ENCODE data around the gene SNF8.

SNF8 gene

GRCh38 chr17:48908047-48908843, 36.4 kb downstream of the SNF8 start, which contains the start of gene UBE2Z (continued):
- no peak for TF ChIP-seq ZNF621 (tag by site-specific recombination; IDR thresholded peaks at IDR 0.05)
- TF ChIP-seq HOXD13 (CRISPR knock-in tag; IDR thresholded peaks at IDR 0.05; ENCODE audit: borderline replicate concordance) = no peak
- TF ChIP-seq PRDM2 (tag by site-specific recombination; IDR thresholded peaks at IDR 0.05; ENCODE audit: borderline replicate concordance) = no peak
- 0 out of 2 replicates have a peak, but pooled peaks have one; percentile 70 for TF ChIP-seq ZNF558 (tag by site-specific recombination; IDR thresholded peaks at IDR 0.05)
- TF ChIP-seq ZNF366 (tag by site-specific recombination; conservative IDR thresholded peaks at IDR 0.05) = peak; percentile 83
- TF ChIP-seq ZNF148 (tag by site-specific recombination; IDR thresholded peaks at IDR 0.05; ENCODE audit: borderline replicate concordance) = no peak
- TF ChIP-seq ZNF155 (tag by site-specific recombination; IDR thresholded peaks at IDR 0.05) = no peak
- peak; percentile 79; the same call in 1 of the 2 replicates for TF ChIP-seq ZNF76 (tag by site-specific recombination; IDR thresholded peaks at IDR 0.05; ENCODE audit: borderline replicate concordance, low read depth)
- TF ChIP-seq ZFHX2 (tag by site-specific recombination; conservative IDR thresholded peaks at IDR 0.05) = peak; percentile 84
- no peak for TF ChIP-seq KLF10 (tag by site-specific recombination; IDR thresholded peaks at IDR 0.05)
- no peak for TF ChIP-seq OVOL3 (tag by site-specific recombination; IDR thresholded peaks at IDR 0.05)
- peak; percentile 89 for TF ChIP-seq ZNF692 (tag by site-specific recombination; IDR thresholded peaks at IDR 0.05)
- peak; percentile 99 for TF ChIP-seq ZNF341 (tag by site-specific recombination; IDR thresholded peaks at IDR 0.05; ENCODE audit: low read depth)
- TF ChIP-seq ZNF501 (tag by site-specific recombination; IDR thresholded peaks at IDR 0.05) = peak; percentile 87; the same call in 1 of the 2 replicates
- no peak for TF ChIP-seq ZNF701 (tag by site-specific recombination; IDR thresholded peaks at IDR 0.05)
- no peak for TF ChIP-seq ZNF112 (tag by site-specific recombination; IDR thresholded peaks at IDR 0.05)
- no peak for TF ChIP-seq GLI2 (tag by site-specific recombination; IDR thresholded peaks at IDR 0.05; ENCODE audit: borderline replicate concordance, low read depth)
- no peak for TF ChIP-seq ZNF830 (tag by site-specific recombination; IDR thresholded peaks at IDR 0.05; ENCODE audit: low read depth)
- TF ChIP-seq ZNF23 (tag by site-specific recombination; IDR thresholded peaks at IDR 0.05; ENCODE audit: borderline replicate concordance) = no peak
- TF ChIP-seq MEIS1 (CRISPR knock-in tag; IDR thresholded peaks at IDR 0.05; ENCODE audit: borderline replicate concordance) = no peak
- TF ChIP-seq ZNF677 (tag by site-specific recombination; IDR thresholded peaks at IDR 0.05) = 0 out of 2 replicates have a peak, but pooled peaks have one; percentile 20
- TF ChIP-seq ZSCAN30 (tag by site-specific recombination; IDR thresholded peaks at IDR 0.05) = no peak
- peak; percentile 67 for TF ChIP-seq ZBTB8A (tag by site-specific recombination; IDR thresholded peaks at IDR 0.05)
- TF ChIP-seq BCL6B (tag by site-specific recombination; IDR thresholded peaks at IDR 0.05) = no peak
- no peak for TF ChIP-seq GFI1B (tag by site-specific recombination; IDR thresholded peaks at IDR 0.05)
- TF ChIP-seq ZNF624 (tag by site-specific recombination; IDR thresholded peaks at IDR 0.05) = no peak
- no peak for TF ChIP-seq ZNF704 (tag by site-specific recombination; IDR thresholded peaks at IDR 0.05)
- no peak for TF ChIP-seq HOXA7 (CRISPR knock-in tag; IDR thresholded peaks at IDR 0.05; ENCODE audit: borderline replicate concordance)

All from HEK293 (cell line).